Left lung (tissue), 10 donors: ENCODE measurements around the gene HSPB9. TPM values are rescaled to one million over a fixed set of nuclear protein-coding genes. Genes with fewer than 3 reads are reported as not detected.

Experiments used
- ATAC-seq: fragments of 200-7000 bp; cut with Tn5 transposase; one replicate; pipeline ENCODE4 v1.9.1; 2020; ENCODE audit warnings: moderate library complexity
- DNase-seq, 4 donors: peaks; one replicate each; pipeline ENCODE4 v3.0.0-alpha.2; 2013 to 2020
- H3K27ac ChIP-seq, 2 donors: fragments of 200-600 bp; sonication (generic) in 1 of 2; one replicate each; pipeline versions ENCODE4 v1.5.0 to v1.8.0; 2020 to 2021
- H3K27me3 ChIP-seq, 2 donors: fragments of 200-600 bp; sonication (generic) in 1 of 2; one replicate each; pipeline versions ENCODE4 v1.5.0 to v1.8.0; 2020 to 2021
- H3K36me3 ChIP-seq, 2 donors: fragments of 200-600 bp; sonication (generic) in 1 of 2; one replicate each; pipeline versions ENCODE4 v1.5.0 to v1.8.0; 2020 to 2021
- H3K4me1 ChIP-seq, 2 donors: fragments of 200-600 bp; one replicate each; pipeline ENCODE4 v1.8.0; 2021
- H3K4me3 ChIP-seq, 2 donors: fragments of 200-600 bp; sonication (generic) in 1 of 2; one replicate each; pipeline versions ENCODE4 v1.5.0 to v1.8.0; 2020 to 2021; ENCODE audit warnings: mild to moderate bottlenecking in 1 of 2
- H3K9me3 ChIP-seq, 2 donors: fragments of 200-600 bp; sonication (generic) in 1 of 2; one replicate each; pipeline versions ENCODE4 v1.5.0 to v1.8.0; 2020 to 2021
- CTCF ChIP-seq, 2 donors: fragments of 200-600 bp; sonication (generic) in 1 of 2; IDR thresholded peaks; one replicate each; pipeline versions ENCODE4 v1.5.0 to v1.8.0; 2021; ENCODE audit warnings: antibody characterized with exemption in 2 of 2
- intact Hi-C, 2 donors: fragments of 100-400 bp; cut with DNase I; formaldehyde crosslinking; loops; one replicate each; pipeline versions ENCODE4 v1.11.2 to v1.14.2; 2022
- polyA plus RNA-seq, 6 donors: library from polyadenylated mRNA; unstranded; fragments of 120-200 nt; gene quantifications; one replicate each; pipeline ENCODE4 v1.2.1, GENCODE V29; 2013; ENCODE audit not compliant: insufficient read length in 6 of 6
- total RNA-seq, 2 donors: library from RNA; stranded (reverse); fragmentation: NEBNext Ultra II Directional; extraction: Animal tissue kit (Norgen Biotek cat#: 25700); gene quantifications; one replicate each; pipeline ENCODE4 v1.2.1, GENCODE V29; 2021
- donor health status: DM: no; HTN: yes; CAD: no.
- donor health status: DM: no; HTN: no; CAD: no.

HSPB9 gene
- total and polyA plus RNA-seq, 8 donors = 0.24 to 0.43 (median 0.36) TPM; not detected in 2

- TF ChIP-seq CTCF (IDR thresholded peaks at IDR 0.05) = no peak
- H3K4me3 ChIP-seq = peak overlapping the region; percentile 2 to 38
- H3K27ac ChIP-seq = no peak overlapping the region
- peaks cover 0 to 40% of the 10 kb centered on the region in 2 donors for H3K36me3 ChIP-seq
- ATAC-seq = peak; percentile 83
- DNase-seq = peak in 3 of 4 donors; percentile 77 to 98 (median 87)
- peaks cover 8 to 24% of the 10 kb centered on the region in 2 donors for H3K4me1 ChIP-seq
- intact Hi-C loops = no loop called here
- no peaks in the 10 kb centered on the region for H3K27me3 ChIP-seq
- no peaks in the 10 kb centered on the region for H3K9me3 ChIP-seq
Measured at GRCh38 chr17:42107597-42108576, 14.7 kb upstream of the HSPB9 start.

DNA sequence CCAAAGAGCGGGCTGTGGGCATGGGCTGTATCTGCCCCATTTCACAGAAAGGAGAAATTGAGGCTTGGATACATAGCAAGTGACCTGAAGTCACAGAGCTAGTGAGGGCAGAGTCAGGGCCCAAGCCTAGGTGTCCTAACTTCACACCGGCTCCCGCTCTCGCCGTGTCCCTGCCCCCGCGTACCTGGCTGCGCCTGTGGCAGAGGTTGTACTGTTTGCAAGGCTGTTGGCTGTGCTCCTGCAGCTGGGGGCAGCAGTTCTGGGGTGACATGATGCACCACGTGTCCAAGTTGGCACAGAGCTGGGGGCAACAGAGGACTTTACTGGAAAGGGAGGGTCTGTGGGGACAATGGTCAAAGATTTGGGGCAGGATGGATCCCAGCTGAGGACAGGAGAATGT lies 13.5 kb upstream of the HSPB9 start:
- H3K36me3 ChIP-seq = peaks cover 0 to 42% of the 10 kb centered on the region in 2 donors
- intact Hi-C loops = no loop called here
- H3K4me3 ChIP-seq = no peak overlapping the region
- no peaks in the 10 kb centered on the region for H3K9me3 ChIP-seq
- DNase-seq (no peak), ATAC-seq (no peak)
- H3K27me3 ChIP-seq = no peaks in the 10 kb centered on the region
- no peak overlapping the region for H3K27ac ChIP-seq
- TF ChIP-seq CTCF (IDR thresholded peaks at IDR 0.05) = no peak
- peaks cover 13 to 29% of the 10 kb centered on the region in 2 donors for H3K4me1 ChIP-seq

- intact Hi-C loops = loop anchor here in 1 of 2 donors (10.0 kb wide), 1 partner anchor 86 kb away; the partner anchor contains the start of gene NKIRAS2
- TF ChIP-seq CTCF (IDR thresholded peaks at IDR 0.05) = no peak
- Histone ChIP-seq H3K4me3 (no peak overlapping the region), H3K36me3 (peaks cover 0 to 30% of the 10 kb centered on the region in 2 donors), H3K27ac (no peak overlapping the region), H3K27me3 (no peaks in the 10 kb centered on the region), H3K9me3 (no peaks in the 10 kb centered on the region), H3K4me1 (peaks cover 13 to 29% of the 10 kb centered on the region in 2 donors)
- ATAC-seq = no peak
- no peak for DNase-seq
Measured at GRCh38 chr17:42110301-42111264, 12.0 kb upstream of the HSPB9 start.

- H3K4me1 ChIP-seq = peaks cover 13 to 29% of the 10 kb centered on the region in 2 donors
- TF ChIP-seq CTCF (IDR thresholded peaks at IDR 0.05) = no peak
- DNase-seq (peak in 1 of 4 donors; percentile 79), ATAC-seq (no peak)
- peak overlapping the region in 1 of 2 donors; percentile 55 for H3K4me3 ChIP-seq
- H3K27me3 ChIP-seq = no peaks in the 10 kb centered on the region
- intact Hi-C loops = loop anchor here in 1 of 2 donors (10.0 kb wide), 1 partner anchor 86 kb away; the partner anchor contains the start of gene NKIRAS2
- H3K27ac ChIP-seq = peak overlapping the region in 1 of 2 donors; percentile 90
- no peaks in the 10 kb centered on the region for H3K9me3 ChIP-seq
- H3K36me3 ChIP-seq = peaks cover 0 to 26% of the 10 kb centered on the region in 2 donors
Measured at GRCh38 chr17:42111265-42111636, 11.4 kb upstream of the HSPB9 start.
